Non-pigmented ciliary epithelial cell (primary cell): ENCODE results near the gene CXCL12.

Experiments used
- DNase-seq: peaks from one replicate; pipeline ENCODE4 v3.0.0-alpha.2; 2010; ENCODE audit warnings: low read depth

Gene CXCL12

GRCh38 chr10:44384601-44385025 is 284 bp downstream of the CXCL12 start:
- no peak for DNase-seq

- DNase-seq = no peak
Measured at GRCh38 chr10:44383749-44384600, 922 bp downstream of the CXCL12 start.

GRCh38 chr10:44382981-44383748 is 1.7 kb downstream of the CXCL12 start:
- DNase-seq = no peak

- no peak for DNase-seq
Measured at GRCh38 chr10:44382131-44382858, 2.6 kb downstream of the CXCL12 start.

- no peak for DNase-seq
Measured at GRCh38 chr10:44380829-44381600, 3.9 kb downstream of the CXCL12 start.

- DNase-seq = no peak
Measured at GRCh38 chr10:44379907-44380306, 5.0 kb downstream of the CXCL12 start.

GRCh38 chr10:44378626-44379025 is 6.3 kb downstream of the CXCL12 start:
- no peak for DNase-seq

- no peak for DNase-seq
Measured at GRCh38 chr10:44377651-44378310, 7.1 kb downstream of the CXCL12 start.

GRCh38 chr10:44376472-44377099 is 8.3 kb downstream of the CXCL12 start:
- no peak for DNase-seq

GRCh38 chr10:44374155-44374554 is 10.7 kb downstream of the CXCL12 start:
- no peak for DNase-seq

GRCh38 chr10:44373341-44373995 is 11.4 kb downstream of the CXCL12 start:
- no peak for DNase-seq

- DNase-seq = no peak
Measured at GRCh38 chr10:44372181-44372580, 12.7 kb downstream of the CXCL12 start.

GRCh38 chr10:44370731-44371248 is 14.1 kb downstream of the CXCL12 start:
- no peak for DNase-seq

- DNase-seq = no peak
Measured at GRCh38 chr10:44369854-44370253, 15.0 kb downstream of the CXCL12 start.

GRCh38 chr10:44369296-44369695 is 15.6 kb downstream of the CXCL12 start:
- no peak for DNase-seq

- DNase-seq = no peak
Measured at GRCh38 chr10:44368637-44369036, 16.3 kb downstream of the CXCL12 start.

- DNase-seq = no peak
Measured at GRCh38 chr10:44366941-44367630, 17.8 kb downstream of the CXCL12 start.

- no peak for DNase-seq
Measured at GRCh38 chr10:44364566-44364965, 20.3 kb downstream of the CXCL12 start.

GRCh38 chr10:44363716-44364115 is 21.2 kb downstream of the CXCL12 start:
- no peak for DNase-seq
